Stomach (tissue), 4 donors: ENCODE data around the gene SIM1.

Experiments
- CTCF ChIP-seq, 7 experiments: fragments of 450-650 bp in 4 of 7; fragments of 200-600 bp in 3 of 7; sonication (generic) in 3 of 7; IDR thresholded peaks; one replicate each; pipeline ENCODE4 v1.5.1; 2016 to 2019; ENCODE audit warnings: antibody characterized with exemption in 7 of 7, control low read depth in 2 of 7, mild to moderate bottlenecking in 1 of 7
- EP300 ChIP-seq: sonication (generic); formaldehyde crosslinking; IDR thresholded peaks from one replicate; pipeline ENCODE4 v1.6.1; 2017; ENCODE audit warnings: antibody characterized with exemption
- POLR2A ChIP-seq, 4 donors: fragments of 450-650 bp; IDR thresholded peaks; one replicate each; pipeline ENCODE4 v1.6.1; 2016; ENCODE audit warnings: antibody characterized with exemption in 4 of 4, control low read depth in 2 of 4, mild to moderate bottlenecking in 1 of 4, moderate library complexity in 1 of 4
- POLR2AphosphoS5 ChIP-seq, 3 donors: sonication (generic); formaldehyde crosslinking; IDR thresholded peaks; one replicate each; pipeline ENCODE4 v1.6.1; 2016; ENCODE audit warnings: antibody characterized with exemption in 3 of 3

GRCh38 chr6:100427452-100427851 is 37.3 kb downstream of the SIM1 start:
- TF ChIP-seq CTCF (IDR thresholded peaks at IDR 0.05), result no peak
- TF ChIP-seq POLR2A (IDR thresholded peaks at IDR 0.05), result no peak
- no peak for TF ChIP-seq EP300
- TF ChIP-seq POLR2AphosphoS5 (IDR thresholded peaks at IDR 0.05), result no peak
